Measurements from ENCODE around the gene SH3PXD2A.

GRCh38 chr10:103812004-103812403, 43.4 kb downstream of the SH3PXD2A start:
- TF ChIP-seq, protein P1, sequence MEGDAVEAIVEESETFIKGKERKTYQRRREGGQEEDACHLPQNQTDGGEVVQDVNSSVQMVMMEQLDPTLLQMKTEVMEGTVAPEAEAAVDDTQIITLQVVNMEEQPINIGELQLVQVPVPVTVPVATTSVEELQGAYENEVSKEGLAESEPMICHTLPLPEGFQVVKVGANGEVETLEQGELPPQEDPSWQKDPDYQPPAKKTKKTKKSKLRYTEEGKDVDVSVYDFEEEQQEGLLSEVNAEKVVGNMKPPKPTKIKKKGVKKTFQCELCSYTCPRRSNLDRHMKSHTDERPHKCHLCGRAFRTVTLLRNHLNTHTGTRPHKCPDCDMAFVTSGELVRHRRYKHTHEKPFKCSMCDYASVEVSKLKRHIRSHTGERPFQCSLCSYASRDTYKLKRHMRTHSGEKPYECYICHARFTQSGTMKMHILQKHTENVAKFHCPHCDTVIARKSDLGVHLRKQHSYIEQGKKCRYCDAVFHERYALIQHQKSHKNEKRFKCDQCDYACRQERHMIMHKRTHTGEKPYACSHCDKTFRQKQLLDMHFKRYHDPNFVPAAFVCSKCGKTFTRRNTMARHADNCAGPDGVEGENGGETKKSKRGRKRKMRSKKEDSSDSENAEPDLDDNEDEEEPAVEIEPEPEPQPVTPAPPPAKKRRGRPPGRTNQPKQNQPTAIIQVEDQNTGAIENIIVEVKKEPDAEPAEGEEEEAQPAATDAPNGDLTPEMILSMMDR (conservative IDR thresholded peaks at IDR 0.05 in 1 of 2, IDR thresholded peaks at IDR 0.05 in 1 of 2; ENCODE audit: extremely low read depth in 1 of 2, insufficient read depth in 1 of 2, low read depth in 1 of 2, low read length in 2 of 2) = no peak
- TF ChIP-seq EZH2 (IDR thresholded peaks at IDR 0.05; ENCODE audit: borderline replicate concordance, low read length) = no peak

Data from mammary epithelial cell (primary cell).